Measurements from ENCODE around the gene CFTR. TPM values are rescaled to one million over a fixed set of nuclear protein-coding genes. Genes with fewer than 3 reads are reported as not detected.

The CFTR gene
- total and polyA plus RNA-seq, 2 of the 8 experiments (the other 6 are each of a cell fraction or from before 2014, with no cell fraction given), result 1.2 to 1.6 TPM

GRCh38 chr7:117562759-117563158, 82.9 kb downstream of the CFTR start (continued):
- TF ChIP-seq, protein P1, sequence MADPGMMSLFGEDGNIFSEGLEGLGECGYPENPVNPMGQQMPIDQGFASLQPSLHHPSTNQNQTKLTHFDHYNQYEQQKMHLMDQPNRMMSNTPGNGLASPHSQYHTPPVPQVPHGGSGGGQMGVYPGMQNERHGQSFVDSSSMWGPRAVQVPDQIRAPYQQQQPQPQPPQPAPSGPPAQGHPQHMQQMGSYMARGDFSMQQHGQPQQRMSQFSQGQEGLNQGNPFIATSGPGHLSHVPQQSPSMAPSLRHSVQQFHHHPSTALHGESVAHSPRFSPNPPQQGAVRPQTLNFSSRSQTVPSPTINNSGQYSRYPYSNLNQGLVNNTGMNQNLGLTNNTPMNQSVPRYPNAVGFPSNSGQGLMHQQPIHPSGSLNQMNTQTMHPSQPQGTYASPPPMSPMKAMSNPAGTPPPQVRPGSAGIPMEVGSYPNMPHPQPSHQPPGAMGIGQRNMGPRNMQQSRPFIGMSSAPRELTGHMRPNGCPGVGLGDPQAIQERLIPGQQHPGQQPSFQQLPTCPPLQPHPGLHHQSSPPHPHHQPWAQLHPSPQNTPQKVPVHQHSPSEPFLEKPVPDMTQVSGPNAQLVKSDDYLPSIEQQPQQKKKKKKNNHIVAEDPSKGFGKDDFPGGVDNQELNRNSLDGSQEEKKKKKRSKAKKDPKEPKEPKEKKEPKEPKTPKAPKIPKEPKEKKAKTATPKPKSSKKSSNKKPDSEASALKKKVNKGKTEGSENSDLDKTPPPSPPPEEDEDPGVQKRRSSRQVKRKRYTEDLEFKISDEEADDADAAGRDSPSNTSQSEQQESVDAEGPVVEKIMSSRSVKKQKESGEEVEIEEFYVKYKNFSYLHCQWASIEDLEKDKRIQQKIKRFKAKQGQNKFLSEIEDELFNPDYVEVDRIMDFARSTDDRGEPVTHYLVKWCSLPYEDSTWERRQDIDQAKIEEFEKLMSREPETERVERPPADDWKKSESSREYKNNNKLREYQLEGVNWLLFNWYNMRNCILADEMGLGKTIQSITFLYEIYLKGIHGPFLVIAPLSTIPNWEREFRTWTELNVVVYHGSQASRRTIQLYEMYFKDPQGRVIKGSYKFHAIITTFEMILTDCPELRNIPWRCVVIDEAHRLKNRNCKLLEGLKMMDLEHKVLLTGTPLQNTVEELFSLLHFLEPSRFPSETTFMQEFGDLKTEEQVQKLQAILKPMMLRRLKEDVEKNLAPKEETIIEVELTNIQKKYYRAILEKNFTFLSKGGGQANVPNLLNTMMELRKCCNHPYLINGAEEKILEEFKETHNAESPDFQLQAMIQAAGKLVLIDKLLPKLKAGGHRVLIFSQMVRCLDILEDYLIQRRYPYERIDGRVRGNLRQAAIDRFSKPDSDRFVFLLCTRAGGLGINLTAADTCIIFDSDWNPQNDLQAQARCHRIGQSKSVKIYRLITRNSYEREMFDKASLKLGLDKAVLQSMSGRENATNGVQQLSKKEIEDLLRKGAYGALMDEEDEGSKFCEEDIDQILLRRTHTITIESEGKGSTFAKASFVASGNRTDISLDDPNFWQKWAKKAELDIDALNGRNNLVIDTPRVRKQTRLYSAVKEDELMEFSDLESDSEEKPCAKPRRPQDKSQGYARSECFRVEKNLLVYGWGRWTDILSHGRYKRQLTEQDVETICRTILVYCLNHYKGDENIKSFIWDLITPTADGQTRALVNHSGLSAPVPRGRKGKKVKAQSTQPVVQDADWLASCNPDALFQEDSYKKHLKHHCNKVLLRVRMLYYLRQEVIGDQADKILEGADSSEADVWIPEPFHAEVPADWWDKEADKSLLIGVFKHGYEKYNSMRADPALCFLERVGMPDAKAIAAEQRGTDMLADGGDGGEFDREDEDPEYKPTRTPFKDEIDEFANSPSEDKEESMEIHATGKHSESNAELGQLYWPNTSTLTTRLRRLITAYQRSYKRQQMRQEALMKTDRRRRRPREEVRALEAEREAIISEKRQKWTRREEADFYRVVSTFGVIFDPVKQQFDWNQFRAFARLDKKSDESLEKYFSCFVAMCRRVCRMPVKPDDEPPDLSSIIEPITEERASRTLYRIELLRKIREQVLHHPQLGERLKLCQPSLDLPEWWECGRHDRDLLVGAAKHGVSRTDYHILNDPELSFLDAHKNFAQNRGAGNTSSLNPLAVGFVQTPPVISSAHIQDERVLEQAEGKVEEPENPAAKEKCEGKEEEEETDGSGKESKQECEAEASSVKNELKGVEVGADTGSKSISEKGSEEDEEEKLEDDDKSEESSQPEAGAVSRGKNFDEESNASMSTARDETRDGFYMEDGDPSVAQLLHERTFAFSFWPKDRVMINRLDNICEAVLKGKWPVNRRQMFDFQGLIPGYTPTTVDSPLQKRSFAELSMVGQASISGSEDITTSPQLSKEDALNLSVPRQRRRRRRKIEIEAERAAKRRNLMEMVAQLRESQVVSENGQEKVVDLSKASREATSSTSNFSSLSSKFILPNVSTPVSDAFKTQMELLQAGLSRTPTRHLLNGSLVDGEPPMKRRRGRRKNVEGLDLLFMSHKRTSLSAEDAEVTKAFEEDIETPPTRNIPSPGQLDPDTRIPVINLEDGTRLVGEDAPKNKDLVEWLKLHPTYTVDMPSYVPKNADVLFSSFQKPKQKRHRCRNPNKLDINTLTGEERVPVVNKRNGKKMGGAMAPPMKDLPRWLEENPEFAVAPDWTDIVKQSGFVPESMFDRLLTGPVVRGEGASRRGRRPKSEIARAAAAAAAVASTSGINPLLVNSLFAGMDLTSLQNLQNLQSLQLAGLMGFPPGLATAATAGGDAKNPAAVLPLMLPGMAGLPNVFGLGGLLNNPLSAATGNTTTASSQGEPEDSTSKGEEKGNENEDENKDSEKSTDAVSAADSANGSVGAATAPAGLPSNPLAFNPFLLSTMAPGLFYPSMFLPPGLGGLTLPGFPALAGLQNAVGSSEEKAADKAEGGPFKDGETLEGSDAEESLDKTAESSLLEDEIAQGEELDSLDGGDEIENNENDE (IDR thresholded peaks at IDR 0.05; ENCODE audit: insufficient replicate concordance, low read length), result no peak
- TF ChIP-seq, protein P2, sequence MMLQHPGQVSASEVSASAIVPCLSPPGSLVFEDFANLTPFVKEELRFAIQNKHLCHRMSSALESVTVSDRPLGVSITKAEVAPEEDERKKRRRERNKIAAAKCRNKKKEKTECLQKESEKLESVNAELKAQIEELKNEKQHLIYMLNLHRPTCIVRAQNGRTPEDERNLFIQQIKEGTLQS (IDR thresholded peaks at IDR 0.05; ENCODE audit: insufficient read depth, low read depth, low read length), result no peak
- no peak for TF ChIP-seq CBX8 (IDR thresholded peaks at IDR 0.05; ENCODE audit: borderline replicate concordance, low read depth, low read length)
